ENCODE measurements around the gene SMC1B. TPM values are rescaled to one million over a fixed set of nuclear protein-coding genes. Genes with fewer than 3 reads are reported as not detected.

SMC1B gene
- polyA plus RNA-seq, 2 of the 4 experiments (the other 2 are of a cell fraction), result 0.03 TPM; not detected in 1

- ATAC-seq, result no peak
- FAIRE-seq, result no peak
- ChIA-PET POLR2A (no interaction called here), CTCF (no interaction called here)
- Histone ChIP-seq H3K27ac (no peak overlapping the region), H3K4me2 (no peak overlapping the region), H3K4me3 (no peak overlapping the region), H3K4me1 (no peaks in the 10 kb centered on the region), H3K9me3 (no peaks in the 10 kb centered on the region)
- TF ChIP-seq ELK1 (IDR thresholded peaks at IDR 0.05; ENCODE audit: low read depth, low read length) (no peak), NPAS2 (CRISPR knock-in tag; IDR thresholded peaks at IDR 0.05; ENCODE audit: borderline replicate concordance) (no peak), KDM1A (IDR thresholded peaks at IDR 0.05; ENCODE audit: low read depth) (no peak), TFCP2L1 (CRISPR knock-in tag; IDR thresholded peaks at IDR 0.05) (no peak), RFX5 (IDR thresholded peaks at IDR 0.05) (no peak)
- WGBS (ENCODE audit: missing lambda C conversion rate), result 87% methylated on average over 4 of the region's 4 CpGs
- DNase-seq (ENCODE audit: low read depth in 1 of 2, low spot score in 1 of 2), result no peak
Observed at GRCh38 chr22:45420011-45420410, 6.6 kb upstream of the SMC1B start.

- peaks cover 6% of the 10 kb centered on the region; the same call in 1 of the 3 replicates for H3K4me1 ChIP-seq
- POLR2A ChIA-PET, result no interaction called here
- ATAC-seq (no peak), DNase-seq (ENCODE audit: low read depth in 1 of 2, low spot score in 1 of 2) (no peak), FAIRE-seq (no peak)
- CTCF ChIA-PET, result no interaction called here
- no peak overlapping the region for H3K4me2 ChIP-seq
- H3K27ac ChIP-seq, result no peak overlapping the region
- TF ChIP-seq PBX3 (IDR thresholded peaks at IDR 0.05) (no peak), ZSCAN20 (CRISPR knock-in tag; IDR thresholded peaks at IDR 0.05) (no peak), RARB (CRISPR knock-in tag; IDR thresholded peaks at IDR 0.05) (no peak), MAX (IDR thresholded peaks at IDR 0.05) (no peak), MAFK (IDR thresholded peaks at IDR 0.05; ENCODE audit: partially characterized antibody) (no peak), SREBF2 (IDR thresholded peaks at IDR 0.05) (no peak), EP300 (IDR thresholded peaks at IDR 0.05) (no peak), ATOH8 (CRISPR knock-in tag; IDR thresholded peaks at IDR 0.05; ENCODE audit: low read depth) (no peak), KDM5A (IDR thresholded peaks at IDR 0.05) (no peak), ELK1 (IDR thresholded peaks at IDR 0.05; ENCODE audit: low read depth, low read length) (no peak), TP53 (CRISPR knock-in tag; IDR thresholded peaks at IDR 0.05) (no peak), NR3C1 (IDR thresholded peaks at IDR 0.05) (no peak)
- H3K9me3 ChIP-seq, result no peaks in the 10 kb centered on the region
- 94% methylated on average over 6 of the region's 6 CpGs for WGBS (ENCODE audit: missing lambda C conversion rate)
- H3K4me3 ChIP-seq, result no peak overlapping the region
Observed at GRCh38 chr22:45418770-45419138, 5.4 kb upstream of the SMC1B start.

- no peak for TF ChIP-seq ATOH8 (CRISPR knock-in tag; IDR thresholded peaks at IDR 0.05; ENCODE audit: low read depth)
- no peak for TF ChIP-seq NR3C1 (IDR thresholded peaks at IDR 0.05)
- no peak for TF ChIP-seq RFX5 (IDR thresholded peaks at IDR 0.05)
- no peak for TF ChIP-seq HOXB13 (CRISPR knock-in tag; IDR thresholded peaks at IDR 0.05; ENCODE audit: low read depth)
- no peak for TF ChIP-seq HES2 (IDR thresholded peaks at IDR 0.05)
- TF ChIP-seq JUNB (IDR thresholded peaks at IDR 0.05), result no peak
- no peak for TF ChIP-seq ZNF302 (CRISPR knock-in tag; IDR thresholded peaks at IDR 0.05)
- TF ChIP-seq E2F6 (IDR thresholded peaks at IDR 0.05; ENCODE audit: borderline replicate concordance, low read depth), result no peak
- no peak for TF ChIP-seq FOSL2 (IDR thresholded peaks at IDR 0.05)
- TF ChIP-seq FOSL2 (CRISPR knock-in tag; IDR thresholded peaks at IDR 0.05), result no peak
- no peak for TF ChIP-seq ZSCAN20 (CRISPR knock-in tag; IDR thresholded peaks at IDR 0.05)
- no peak for TF ChIP-seq SMC3 (IDR thresholded peaks at IDR 0.05)
- TF ChIP-seq MAFK (IDR thresholded peaks at IDR 0.05; ENCODE audit: partially characterized antibody), result no peak
- no peak for TF ChIP-seq HOXA7 (CRISPR knock-in tag; IDR thresholded peaks at IDR 0.05)
- no peak for TF ChIP-seq RNF2 (IDR thresholded peaks at IDR 0.05; ENCODE audit: borderline replicate concordance, low read depth)
- TF ChIP-seq SREBF2 (IDR thresholded peaks at IDR 0.05), result no peak
- TF ChIP-seq POLR2AphosphoS2 (conservative IDR thresholded peaks at IDR 0.05; ENCODE audit: low read length), result no peak
- TF ChIP-seq MYC (IDR thresholded peaks at IDR 0.05; ENCODE audit: borderline replicate concordance, low read length), result no peak
- no peak for TF ChIP-seq HDAC2 (IDR thresholded peaks at IDR 0.05)
- no peak for FAIRE-seq
- Histone ChIP-seq H3K4me1 (peaks cover 8% of the 10 kb centered on the region; the same call in 1 of the 3 replicates), H3K4me3 (no peak overlapping the region), H3K4me2 (no peak overlapping the region), H3K27ac (no peak overlapping the region), H3K9me3 (no peaks in the 10 kb centered on the region; the same call in 2 of the 3 replicates)
- ChIA-PET POLR2A (no interaction called here), CTCF (interaction anchor here (0.7 kb wide), 1 partner anchor 623 kb away, joined by 3 read pairs; no protein-coding TSS in a partner anchor)
- no peak for DNase-seq (ENCODE audit: low read depth in 1 of 2, low spot score in 1 of 2)
- 97% methylated on average over 16 of the region's 16 CpGs for WGBS (ENCODE audit: missing lambda C conversion rate)
- ATAC-seq, result no peak
Observed at GRCh38 chr22:45418056-45418769, 4.8 kb upstream of the SMC1B start.

Data from A549 (cell line).